Natural killer cell (primary cell): ENCODE data around the gene CLSTN2. TPM values are rescaled to one million over a fixed set of nuclear protein-coding genes. Genes with fewer than 3 reads are reported as not detected.

Experiments used
- ATAC-seq, 3 donors: fragments of 150-1000 bp in 2 of 3; fragments of 200-7000 bp in 1 of 3; cut with Tn5 transposase; 1 replicate in 1 of 3; 2 replicates in 2 of 3; pipeline ENCODE4 v1.10.0; 2021; ENCODE audit warnings: mild to moderate bottlenecking in 2 of 3, moderate library complexity in 2 of 3
- DNase-seq, 2 donors: peaks; one replicate each; pipeline versions ENCODE4 v3.0.0 to v3.0.0-alpha.2; 2013 to 2021; ENCODE audit warnings: mixed read lengths in 1 of 2
- H3K27ac ChIP-seq: one replicate; pipeline ENCODE4 v1.5.1; 2013; ENCODE audit warnings: mild to moderate bottlenecking, low read length
- H3K27me3 ChIP-seq: one replicate; pipeline ENCODE4 v1.6.1; 2013; ENCODE audit warnings: low read length; ENCODE audit not compliant: control insufficient read depth, insufficient read depth
- H3K36me3 ChIP-seq: one replicate; pipeline ENCODE4 v1.6.1; 2013; ENCODE audit warnings: low read length; ENCODE audit not compliant: control insufficient read depth, insufficient read depth
- H3K4me1 ChIP-seq: one replicate; pipeline ENCODE4 v1.6.1; 2013; ENCODE audit warnings: low read length; ENCODE audit not compliant: control insufficient read depth, insufficient read depth
- H3K4me3 ChIP-seq: one replicate; pipeline ENCODE4 v1.5.1; 2013; ENCODE audit warnings: low read length
- H3K9me3 ChIP-seq: one replicate; pipeline ENCODE4 v1.6.1; 2013; ENCODE audit warnings: low read length; ENCODE audit not compliant: control insufficient read depth, insufficient read depth
- H3K27ac Mint-ChIP-seq, 2 donors: one replicate each; pipeline ENCODE4 v1.8.0; 2022; ENCODE audit warnings: mild to moderate bottlenecking in 2 of 2, mixed read lengths in 2 of 2, moderate library complexity in 1 of 2
- H3K27me3 Mint-ChIP-seq, 2 donors: one replicate each; pipeline ENCODE4 v1.8.0; 2022; ENCODE audit warnings: low read depth in 2 of 2, mixed read lengths in 2 of 2
- H3K36me3 Mint-ChIP-seq: one replicate; pipeline ENCODE4 v1.8.0; 2022; ENCODE audit warnings: mixed read lengths
- H3K4me1 Mint-ChIP-seq, 2 donors: one replicate each; pipeline ENCODE4 v1.8.0; 2022; ENCODE audit warnings: mixed read lengths in 2 of 2
- H3K4me3 Mint-ChIP-seq: one replicate; pipeline ENCODE4 v1.8.0; 2022; ENCODE audit warnings: mild to moderate bottlenecking, moderate library complexity, mixed read lengths
- H3K9me3 Mint-ChIP-seq, 2 donors: one replicate each; pipeline ENCODE4 v1.8.0; 2022; ENCODE audit warnings: mixed read lengths in 2 of 2
- WGBS: methylation state at CpG from one replicate; pipeline ENCODE4 v1.1.7; 2013; ENCODE audit warnings: missing lambda C conversion rate; ENCODE audit not compliant: insufficient coverage; 5-methylcytosine and 5-hydroxymethylcytosine counted together
- intact Hi-C: fragments of 100-400 bp; cut with micrococcal nuclease; formaldehyde crosslinking; loops from one replicate; pipeline ENCODE4 v1.14.2; 2022
- total RNA-seq, 4 donors: library from RNA; stranded (reverse); fragments of 120-200 nt in 1 of 4; gene quantifications; one replicate each; pipeline versions ENCODE4 v1.2.3 to v1.2.4, GENCODE V29; 2013 to 2022
- TF ChIP-seq, protein P1 (sequence below): fragments of 200-600 bp; IDR thresholded peaks from one replicate; pipeline ENCODE4 v1.8.0; 2022; ENCODE audit warnings: antibody characterized with exemption

CLSTN2 gene
- total RNA-seq, 3 donors from 2014 or later (not counting 1 experiment from before 2014, with no cell fraction given), result 0.05 TPM; not detected in 2

GRCh38 chr3:140004271-140004670 lies 69.3 kb downstream of the CLSTN2 start:
- H3K27ac Mint-ChIP-seq, result no peak overlapping the region
- Histone ChIP-seq H3K27ac (no peak overlapping the region), H3K4me1 (no peaks in the 10 kb centered on the region), H3K36me3 (no peaks in the 10 kb centered on the region), H3K4me3 (no peak overlapping the region), H3K9me3 (no peaks in the 10 kb centered on the region), H3K27me3 (no peaks in the 10 kb centered on the region)
- intact Hi-C loops, result no loop called here
- no peaks in the 10 kb centered on the region for H3K36me3 Mint-ChIP-seq
- peaks cover 0 to 4% of the 10 kb centered on the region in 2 donors for H3K27me3 Mint-ChIP-seq
- no peaks in the 10 kb centered on the region for H3K4me1 Mint-ChIP-seq
- TF ChIP-seq, protein P1, sequence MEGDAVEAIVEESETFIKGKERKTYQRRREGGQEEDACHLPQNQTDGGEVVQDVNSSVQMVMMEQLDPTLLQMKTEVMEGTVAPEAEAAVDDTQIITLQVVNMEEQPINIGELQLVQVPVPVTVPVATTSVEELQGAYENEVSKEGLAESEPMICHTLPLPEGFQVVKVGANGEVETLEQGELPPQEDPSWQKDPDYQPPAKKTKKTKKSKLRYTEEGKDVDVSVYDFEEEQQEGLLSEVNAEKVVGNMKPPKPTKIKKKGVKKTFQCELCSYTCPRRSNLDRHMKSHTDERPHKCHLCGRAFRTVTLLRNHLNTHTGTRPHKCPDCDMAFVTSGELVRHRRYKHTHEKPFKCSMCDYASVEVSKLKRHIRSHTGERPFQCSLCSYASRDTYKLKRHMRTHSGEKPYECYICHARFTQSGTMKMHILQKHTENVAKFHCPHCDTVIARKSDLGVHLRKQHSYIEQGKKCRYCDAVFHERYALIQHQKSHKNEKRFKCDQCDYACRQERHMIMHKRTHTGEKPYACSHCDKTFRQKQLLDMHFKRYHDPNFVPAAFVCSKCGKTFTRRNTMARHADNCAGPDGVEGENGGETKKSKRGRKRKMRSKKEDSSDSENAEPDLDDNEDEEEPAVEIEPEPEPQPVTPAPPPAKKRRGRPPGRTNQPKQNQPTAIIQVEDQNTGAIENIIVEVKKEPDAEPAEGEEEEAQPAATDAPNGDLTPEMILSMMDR, result no peak
- no peak for DNase-seq
- ATAC-seq, result no peak
- no peak overlapping the region for H3K4me3 Mint-ChIP-seq
- H3K9me3 Mint-ChIP-seq, result peaks cover 0 to 5% of the 10 kb centered on the region in 2 donors

DNA sequence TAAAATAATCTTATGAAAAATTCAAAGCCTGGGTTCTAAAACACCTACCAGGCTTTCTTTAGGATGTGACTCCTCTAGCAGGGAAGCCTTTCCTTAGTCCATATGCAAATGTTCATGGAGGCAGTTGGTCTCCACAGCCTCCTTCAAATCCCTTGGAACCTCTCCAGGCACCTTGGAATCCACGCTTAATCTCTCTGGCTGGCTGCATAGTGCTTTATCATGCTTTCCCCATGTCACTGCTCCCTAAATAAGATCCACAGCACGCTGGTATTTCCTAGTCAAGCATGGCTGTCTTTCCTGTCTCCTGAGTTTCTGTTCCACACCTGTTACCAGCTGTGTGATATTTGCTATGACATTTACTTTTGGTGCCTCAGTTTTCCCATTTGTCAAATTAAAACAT lies 71.3 kb downstream of the CLSTN2 start:
- no peak overlapping the region for H3K27ac ChIP-seq
- TF ChIP-seq, protein P1, result no peak
- ATAC-seq (no peak), DNase-seq (no peak)
- no peaks in the 10 kb centered on the region for H3K4me1 Mint-ChIP-seq
- no peaks in the 10 kb centered on the region for H3K9me3 ChIP-seq
- H3K4me1 ChIP-seq, result no peaks in the 10 kb centered on the region
- H3K4me3 Mint-ChIP-seq, result no peak overlapping the region
- intact Hi-C loops, result no loop called here
- peaks cover 0 to 5% of the 10 kb centered on the region in 2 donors for H3K9me3 Mint-ChIP-seq
- no peaks in the 10 kb centered on the region for H3K36me3 ChIP-seq
- 43% methylated on average over 2 of the region's 2 CpGs for WGBS
- no peaks in the 10 kb centered on the region for H3K36me3 Mint-ChIP-seq
- no peak overlapping the region for H3K4me3 ChIP-seq
- no peak overlapping the region for H3K27ac Mint-ChIP-seq
- H3K27me3 ChIP-seq, result no peaks in the 10 kb centered on the region
- peaks cover 0 to 7% of the 10 kb centered on the region in 2 donors for H3K27me3 Mint-ChIP-seq

GRCh38 chr3:140007081-140007480 lies 72.1 kb downstream of the CLSTN2 start:
- Histone ChIP-seq H3K36me3 (no peaks in the 10 kb centered on the region), H3K4me1 (no peaks in the 10 kb centered on the region), H3K4me3 (no peak overlapping the region), H3K27ac (no peak overlapping the region), H3K9me3 (no peaks in the 10 kb centered on the region), H3K27me3 (no peaks in the 10 kb centered on the region)
- no peak for ATAC-seq
- intact Hi-C loops, result no loop called here
- Mint-ChIP-seq H3K27ac (no peak overlapping the region), H3K4me3 (no peak overlapping the region), H3K9me3 (peaks cover 0 to 2% of the 10 kb centered on the region in 2 donors), H3K36me3 (no peaks in the 10 kb centered on the region), H3K27me3 (peaks cover 0 to 7% of the 10 kb centered on the region in 2 donors), H3K4me1 (no peaks in the 10 kb centered on the region)
- TF ChIP-seq, protein P1, result no peak
- WGBS, result no CpG with 5 or more reads among the region's 4 CpGs
- DNase-seq, result no peak
